HG02763 (cell line): ENCODE data around the gene ENOPH1.
"Not testable (repeated sequence)": the region's sequence is repeated elsewhere in the genome, so short reads cannot be mapped to it uniquely, and the experiment has no call there.

ENCODE experiments used
- ATAC-seq: cut with Tn5 transposase; IDR thresholded peaks from one replicate; pipeline ENCODE4 v1.9.1; 2021; ENCODE audit warnings: mild to moderate bottlenecking, moderate library complexity; ENCODE audit not compliant: unreplicated experiment

The ENOPH1 gene

GRCh38 chr4:82467471-82467870 lies 37.1 kb downstream of the ENOPH1 start:
- no peak for ATAC-seq

GRCh38 chr4:82469791-82470345 lies 39.5 kb downstream of the ENOPH1 start:
- ATAC-seq = no peak

GRCh38 chr4:82473080-82473479 lies 42.7 kb downstream of the ENOPH1 start:
- ATAC-seq = not testable (repeated sequence)

- ATAC-seq = no peak
Measured at GRCh38 chr4:82473621-82474164, 43.3 kb downstream of the ENOPH1 start.

- not testable (repeated sequence) for ATAC-seq
Measured at GRCh38 chr4:82475931-82476330, 45.5 kb downstream of the ENOPH1 start.

- ATAC-seq = not testable (repeated sequence)
Measured at GRCh38 chr4:82477469-82477868, 47.1 kb downstream of the ENOPH1 start.

- no peak for ATAC-seq
Measured at GRCh38 chr4:82479562-82479961, 49.2 kb downstream of the ENOPH1 start.

- ATAC-seq = no peak
Measured at GRCh38 chr4:82480771-82481505, 50.5 kb downstream of the ENOPH1 start.

GRCh38 chr4:82481506-82481840 lies 51.1 kb downstream of the ENOPH1 start:
- no peak for ATAC-seq

GRCh38 chr4:82482387-82482786 lies 52.0 kb downstream of the ENOPH1 start:
- ATAC-seq = no peak

GRCh38 chr4:82484996-82485783 lies 54.8 kb downstream of the ENOPH1 start:
- ATAC-seq = no peak

GRCh38 chr4:82489076-82489475 lies 58.7 kb downstream of the ENOPH1 start:
- no peak for ATAC-seq

GRCh38 chr4:82489987-82490386 lies 59.6 kb downstream of the ENOPH1 start:
- no peak for ATAC-seq

GRCh38 chr4:82491251-82491960 lies 61.0 kb downstream of the ENOPH1 start:
- ATAC-seq = no peak

- ATAC-seq = no peak
Measured at GRCh38 chr4:82493721-82494425, 63.5 kb downstream of the ENOPH1 start.

GRCh38 chr4:82495666-82496065 lies 65.3 kb downstream of the ENOPH1 start:
- no peak for ATAC-seq

GRCh38 chr4:82496349-82496748 lies 66.0 kb downstream of the ENOPH1 start:
- ATAC-seq = no peak

- ATAC-seq = no peak
Measured at GRCh38 chr4:82499738-82500434, 69.5 kb downstream of the ENOPH1 start.

- ATAC-seq = no peak
Measured at GRCh38 chr4:82500435-82501153, 70.2 kb downstream of the ENOPH1 start.
